HepG2 (cell line): Measurements from ENCODE around the gene TTC1. TPM values are rescaled to one million over a fixed set of nuclear protein-coding genes. Genes with fewer than 3 reads are reported as not detected.
A peak's percentile ranks its signal among the peaks of the same experiment; 100 is the strongest.

ENCODE experiments used
- BRD4 ChIP-seq: sonication (generic); formaldehyde crosslinking; IDR thresholded peaks from 2 replicates; pipeline ENCODE4 v1.4.0; 2020; ENCODE audit warnings: missing genetic modification reagents
- FOXK2 ChIP-seq: fragments of 450-650 bp; IDR thresholded peaks from 2 replicates; pipeline ENCODE4 v1.6.1; 2016
- GABPB1 ChIP-seq: IDR thresholded peaks from 2 replicates; pipeline ENCODE4 v1.6.1; 2016; ENCODE audit warnings: mild to moderate bottlenecking, missing genetic modification reagents, moderate library complexity, missing compliant biosample characterization
- GATAD1 ChIP-seq: IDR thresholded peaks from 2 replicates; pipeline ENCODE4 v1.6.1; 2016; ENCODE audit warnings: missing genetic modification reagents, missing compliant biosample characterization
- KLF16 ChIP-seq, 2 experiments: sonication (generic) in 1 of 2; formaldehyde crosslinking in 1 of 2; IDR thresholded peaks; 2 replicates each; pipeline versions ENCODE4 v1.6.1 to v1.8.0; 2016 to 2023; ENCODE audit warnings: missing genetic modification reagents in 2 of 2, missing compliant biosample characterization in 1 of 2
- MEIS2 ChIP-seq: sonication (generic); formaldehyde crosslinking; IDR thresholded peaks from 2 replicates; pipeline ENCODE4 v1.9.0; 2021; ENCODE audit warnings: mild to moderate bottlenecking, missing genetic modification reagents
- NPAS2 ChIP-seq: sonication (generic); formaldehyde crosslinking; IDR thresholded peaks from 2 replicates; pipeline ENCODE4 v1.8.0; 2022; ENCODE audit warnings: mild to moderate bottlenecking, missing genetic modification reagents, borderline replicate concordance
- RBAK ChIP-seq: sonication (generic); formaldehyde crosslinking; IDR thresholded peaks from 2 replicates; pipeline ENCODE4 v1.5.1; 2020; ENCODE audit warnings: mild to moderate bottlenecking, missing genetic modification reagents
- SP1 ChIP-seq, 2 experiments: fragments of 450-650 bp in 1 of 2; sonication (generic) in 1 of 2; formaldehyde crosslinking in 1 of 2; IDR thresholded peaks; 2 replicates each; pipeline versions ENCODE4 v1.4.0 to v1.6.1; 2016 to 2020; ENCODE audit warnings: missing genetic modification reagents in 1 of 2
- TEAD3 ChIP-seq: optimal IDR thresholded peaks from 2 replicates; pipeline ENCODE3; 2016; ENCODE audit warnings: borderline replicate concordance
- TRIM24 ChIP-seq: sonication (generic); formaldehyde crosslinking; IDR thresholded peaks from 2 replicates; pipeline ENCODE4 v1.8.0; 2022; ENCODE audit warnings: mild to moderate bottlenecking, missing genetic modification reagents
- XBP1 ChIP-seq: sonication (generic); formaldehyde crosslinking; IDR thresholded peaks from 2 replicates; pipeline ENCODE4 v1.5.0; 2020; ENCODE audit warnings: missing genetic modification reagents
- ZNF616 ChIP-seq: sonication (generic); formaldehyde crosslinking; IDR thresholded peaks from 2 replicates; pipeline ENCODE4 v1.5.0; 2020; ENCODE audit warnings: low read depth, mild to moderate bottlenecking, missing genetic modification reagents
- ZNF644 ChIP-seq: IDR thresholded peaks from 2 replicates; pipeline ENCODE4 v1.6.1; 2016; ENCODE audit warnings: low read depth
- ZNF670 ChIP-seq: sonication (generic); formaldehyde crosslinking; IDR thresholded peaks from 2 replicates; pipeline ENCODE4 v1.8.0; 2022; ENCODE audit warnings: mild to moderate bottlenecking, missing genetic modification reagents, borderline replicate concordance
- polyA plus RNA-seq, 8 experiments: library from polyadenylated mRNA; depleted of rRNA in 3 of 8; stranded (reverse) in 7 of 8; unstranded in 1 of 8; fragments of >200 nt; fragmentation: Illumina TruSeq in 4 of 8; extraction: Trizol in 4 of 8; gene quantifications; 2 replicates each; pipeline versions ENCODE4 v1.2.1 to v1.2.3, GENCODE V29; 2011 to 2016; ENCODE audit warnings: low read depth in 4 of 8, missing spikeins in 1 of 8, mixed read lengths in 1 of 8; ENCODE audit not compliant: insufficient read depth in 1 of 8
- total RNA-seq, 5 experiments: library from RNA; depleted of rRNA; stranded (reverse); fragments of >200 nt; fragmentation: Illumina TruSeq; extraction: Trizol; gene quantifications; 2 replicates each; pipeline ENCODE4 v1.2.3, GENCODE V29; 2016; ENCODE audit warnings: low read depth in 1 of 5
- TF ChIP-seq, protein P1 (sequence below): IDR thresholded peaks from 2 replicates; pipeline ENCODE4 v1.6.1; 2016
- TF ChIP-seq, protein P2 (sequence below): sonication (generic); formaldehyde crosslinking; IDR thresholded peaks from 2 replicates; pipeline ENCODE4 v1.5.1; 2020; ENCODE audit warnings: missing genetic modification reagents, mild to moderate bottlenecking, borderline replicate concordance
- TF ChIP-seq, protein P3 (sequence below): sonication (generic); formaldehyde crosslinking; conservative IDR thresholded peaks from 2 replicates; pipeline ENCODE4 v1.8.1; 2023; ENCODE audit warnings: missing genetic modification reagents
- TF ChIP-seq, protein P4 (sequence below): sonication (generic); formaldehyde crosslinking; IDR thresholded peaks from 2 replicates; pipeline ENCODE4 v1.4.0; 2020; ENCODE audit warnings: missing genetic modification reagents
- TF ChIP-seq, protein P5 (sequence below): sonication (generic); formaldehyde crosslinking; IDR thresholded peaks from 2 replicates; pipeline ENCODE4 v1.9.0; 2021; ENCODE audit warnings: missing genetic modification reagents, borderline replicate concordance
- TF ChIP-seq, protein P6 (sequence below): sonication (generic); formaldehyde crosslinking; conservative IDR thresholded peaks from 2 replicates; pipeline ENCODE4 v1.8.0; 2022; ENCODE audit warnings: low read depth, missing genetic modification reagents

Gene TTC1
- total and polyA plus RNA-seq, 2 of the 13 experiments (the other 11 are each of a cell fraction or from before 2014, with no cell fraction given) = 16.1 to 72.1 TPM

DNA sequence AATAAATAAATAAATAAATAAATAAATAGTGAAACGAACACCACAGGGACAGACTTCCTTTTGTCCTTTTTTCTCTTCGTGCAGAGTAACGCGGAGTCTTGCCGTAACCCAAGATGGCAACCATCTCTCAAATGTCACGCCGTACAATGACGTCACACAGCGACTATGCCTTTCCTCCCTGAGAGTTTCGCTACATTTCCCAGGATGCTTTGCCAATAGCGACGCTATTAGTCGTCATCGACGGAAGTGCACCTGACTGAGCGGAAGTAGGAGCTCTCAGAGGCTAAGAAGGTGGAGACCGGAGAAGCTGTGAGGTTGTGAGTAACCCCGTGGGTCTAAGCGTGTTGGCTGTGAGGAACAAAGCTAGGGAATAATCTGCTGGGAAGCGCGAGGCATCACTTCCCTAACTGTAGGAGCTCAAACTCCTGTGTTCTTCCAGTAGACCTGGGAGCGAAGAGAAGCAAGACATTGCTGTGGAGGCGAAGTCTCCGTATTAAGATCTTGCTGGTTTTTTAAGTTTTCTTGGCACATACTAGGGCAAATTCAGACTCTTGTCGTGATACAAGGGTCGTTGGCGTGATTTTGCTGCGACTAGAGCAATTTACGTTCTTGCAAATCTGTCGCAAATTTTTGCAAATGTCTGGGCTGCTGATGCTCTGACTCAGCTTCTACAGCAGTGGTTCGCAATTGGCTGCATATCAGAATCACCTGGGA lies at the start of gene TTC1 (continued):
- TF ChIP-seq SP1 (IDR thresholded peaks at IDR 0.05) (no peak), SP1 (CRISPR knock-in tag; IDR thresholded peaks at IDR 0.05) (peak; percentile 38; the same call in 1 of the 2 replicates), ZNF616 (no peak), GATAD1 (peak; percentile 98), XBP1 (CRISPR knock-in tag) (no peak), RBAK (CRISPR knock-in tag) (no peak), GABPB1 (peak; percentile 95), ZNF644 (CRISPR knock-in tag) (no peak), TRIM24 (CRISPR knock-in tag) (no peak), FOXK2 (no peak), KLF16 (CRISPR knock-in tag; IDR thresholded peaks at IDR 0.05) (peak in 1 of 2 experiments; percentile 63; a peak in 2 of 4 replicates), BRD4 (CRISPR knock-in tag) (peak; percentile 34; the same call in 1 of the 2 replicates), MEIS2 (0 out of 2 replicates have a peak, but pooled peaks have one; percentile 35), NPAS2 (no peak), ZNF670 (CRISPR knock-in tag) (peak; percentile 77; the same call in 1 of the 2 replicates), TEAD3 (CRISPR knock-in tag) (peak; percentile 65)
- TF ChIP-seq, protein P1, sequence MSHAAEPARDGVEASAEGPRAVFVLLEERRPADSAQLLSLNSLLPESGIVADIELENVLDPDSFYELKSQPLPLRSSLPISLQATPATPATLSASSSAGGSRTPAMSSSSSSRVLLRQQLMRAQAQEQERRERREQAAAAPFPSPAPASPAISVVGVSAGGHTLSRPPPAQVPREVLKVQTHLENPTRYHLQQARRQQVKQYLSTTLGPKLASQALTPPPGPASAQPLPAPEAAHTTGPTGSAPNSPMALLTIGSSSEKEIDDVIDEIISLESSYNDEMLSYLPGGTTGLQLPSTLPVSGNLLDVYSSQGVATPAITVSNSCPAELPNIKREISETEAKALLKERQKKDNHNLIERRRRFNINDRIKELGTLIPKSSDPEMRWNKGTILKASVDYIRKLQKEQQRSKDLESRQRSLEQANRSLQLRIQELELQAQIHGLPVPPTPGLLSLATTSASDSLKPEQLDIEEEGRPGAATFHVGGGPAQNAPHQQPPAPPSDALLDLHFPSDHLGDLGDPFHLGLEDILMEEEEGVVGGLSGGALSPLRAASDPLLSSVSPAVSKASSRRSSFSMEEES (CRISPR knock-in tag) = peak; percentile 93
- TF ChIP-seq, protein P2, sequence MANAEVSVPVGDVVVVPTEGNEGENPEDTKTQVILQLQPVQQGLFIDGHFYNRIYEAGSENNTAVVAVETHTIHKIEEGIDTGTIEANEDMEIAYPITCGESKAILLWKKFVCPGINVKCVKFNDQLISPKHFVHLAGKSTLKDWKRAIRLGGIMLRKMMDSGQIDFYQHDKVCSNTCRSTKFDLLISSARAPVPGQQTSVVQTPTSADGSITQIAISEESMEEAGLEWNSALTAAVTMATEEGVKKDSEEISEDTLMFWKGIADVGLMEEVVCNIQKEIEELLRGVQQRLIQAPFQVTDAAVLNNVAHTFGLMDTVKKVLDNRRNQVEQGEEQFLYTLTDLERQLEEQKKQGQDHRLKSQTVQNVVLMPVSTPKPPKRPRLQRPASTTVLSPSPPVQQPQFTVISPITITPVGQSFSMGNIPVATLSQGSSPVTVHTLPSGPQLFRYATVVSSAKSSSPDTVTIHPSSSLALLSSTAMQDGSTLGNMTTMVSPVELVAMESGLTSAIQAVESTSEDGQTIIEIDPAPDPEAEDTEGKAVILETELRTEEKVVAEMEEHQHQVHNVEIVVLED (CRISPR knock-in tag) = peak; percentile 78
- TF ChIP-seq, protein P3, sequence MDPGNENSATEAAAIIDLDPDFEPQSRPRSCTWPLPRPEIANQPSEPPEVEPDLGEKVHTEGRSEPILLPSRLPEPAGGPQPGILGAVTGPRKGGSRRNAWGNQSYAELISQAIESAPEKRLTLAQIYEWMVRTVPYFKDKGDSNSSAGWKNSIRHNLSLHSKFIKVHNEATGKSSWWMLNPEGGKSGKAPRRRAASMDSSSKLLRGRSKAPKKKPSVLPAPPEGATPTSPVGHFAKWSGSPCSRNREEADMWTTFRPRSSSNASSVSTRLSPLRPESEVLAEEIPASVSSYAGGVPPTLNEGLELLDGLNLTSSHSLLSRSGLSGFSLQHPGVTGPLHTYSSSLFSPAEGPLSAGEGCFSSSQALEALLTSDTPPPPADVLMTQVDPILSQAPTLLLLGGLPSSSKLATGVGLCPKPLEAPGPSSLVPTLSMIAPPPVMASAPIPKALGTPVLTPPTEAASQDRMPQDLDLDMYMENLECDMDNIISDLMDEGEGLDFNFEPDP (CRISPR knock-in tag) = no peak
- TF ChIP-seq, protein P4, sequence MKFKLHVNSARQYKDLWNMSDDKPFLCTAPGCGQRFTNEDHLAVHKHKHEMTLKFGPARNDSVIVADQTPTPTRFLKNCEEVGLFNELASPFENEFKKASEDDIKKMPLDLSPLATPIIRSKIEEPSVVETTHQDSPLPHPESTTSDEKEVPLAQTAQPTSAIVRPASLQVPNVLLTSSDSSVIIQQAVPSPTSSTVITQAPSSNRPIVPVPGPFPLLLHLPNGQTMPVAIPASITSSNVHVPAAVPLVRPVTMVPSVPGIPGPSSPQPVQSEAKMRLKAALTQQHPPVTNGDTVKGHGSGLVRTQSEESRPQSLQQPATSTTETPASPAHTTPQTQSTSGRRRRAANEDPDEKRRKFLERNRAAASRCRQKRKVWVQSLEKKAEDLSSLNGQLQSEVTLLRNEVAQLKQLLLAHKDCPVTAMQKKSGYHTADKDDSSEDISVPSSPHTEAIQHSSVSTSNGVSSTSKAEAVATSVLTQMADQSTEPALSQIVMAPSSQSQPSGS (CRISPR knock-in tag) = peak; percentile 98
- TF ChIP-seq, protein P5, sequence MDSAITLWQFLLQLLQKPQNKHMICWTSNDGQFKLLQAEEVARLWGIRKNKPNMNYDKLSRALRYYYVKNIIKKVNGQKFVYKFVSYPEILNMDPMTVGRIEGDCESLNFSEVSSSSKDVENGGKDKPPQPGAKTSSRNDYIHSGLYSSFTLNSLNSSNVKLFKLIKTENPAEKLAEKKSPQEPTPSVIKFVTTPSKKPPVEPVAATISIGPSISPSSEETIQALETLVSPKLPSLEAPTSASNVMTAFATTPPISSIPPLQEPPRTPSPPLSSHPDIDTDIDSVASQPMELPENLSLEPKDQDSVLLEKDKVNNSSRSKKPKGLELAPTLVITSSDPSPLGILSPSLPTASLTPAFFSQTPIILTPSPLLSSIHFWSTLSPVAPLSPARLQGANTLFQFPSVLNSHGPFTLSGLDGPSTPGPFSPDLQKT (CRISPR knock-in tag) = peak; percentile 43; the same call in 1 of the 2 replicates
- TF ChIP-seq, protein P6, sequence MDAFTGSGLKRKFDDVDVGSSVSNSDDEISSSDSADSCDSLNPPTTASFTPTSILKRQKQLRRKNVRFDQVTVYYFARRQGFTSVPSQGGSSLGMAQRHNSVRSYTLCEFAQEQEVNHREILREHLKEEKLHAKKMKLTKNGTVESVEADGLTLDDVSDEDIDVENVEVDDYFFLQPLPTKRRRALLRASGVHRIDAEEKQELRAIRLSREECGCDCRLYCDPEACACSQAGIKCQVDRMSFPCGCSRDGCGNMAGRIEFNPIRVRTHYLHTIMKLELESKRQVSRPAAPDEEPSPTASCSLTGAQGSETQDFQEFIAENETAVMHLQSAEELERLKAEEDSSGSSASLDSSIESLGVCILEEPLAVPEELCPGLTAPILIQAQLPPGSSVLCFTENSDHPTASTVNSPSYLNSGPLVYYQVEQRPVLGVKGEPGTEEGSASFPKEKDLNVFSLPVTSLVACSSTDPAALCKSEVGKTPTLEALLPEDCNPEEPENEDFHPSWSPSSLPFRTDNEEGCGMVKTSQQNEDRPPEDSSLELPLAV = no peak
